Testis (tissue), 2 donors: ENCODE results near the gene CHST3.

ENCODE experiments used
- CTCF ChIP-seq, 3 experiments: fragments of 450-650 bp in 2 of 3; fragments of 200-600 bp in 1 of 3; sonication (generic) in 1 of 3; IDR thresholded peaks; one replicate each; pipeline ENCODE4 v1.5.1; 2016 to 2019; ENCODE audit warnings: antibody characterized with exemption in 3 of 3, mild to moderate bottlenecking in 2 of 3, moderate library complexity in 1 of 3
- POLR2A ChIP-seq: fragments of 450-650 bp; IDR thresholded peaks from one replicate; pipeline ENCODE4 v1.6.1; 2017; ENCODE audit warnings: antibody characterized with exemption, mild to moderate bottlenecking, moderate library complexity

GRCh38 chr10:72012796-72013195 lies 48.6 kb downstream of the CHST3 start:
- TF ChIP-seq POLR2A (no peak), CTCF (IDR thresholded peaks at IDR 0.05) (no peak)
